Endodermal cell (in vitro differentiated cells): Measurements from ENCODE around the gene MADCAM1. TPM values are rescaled to one million over a fixed set of nuclear protein-coding genes. Genes with fewer than 3 reads are reported as not detected.

Source experiments
- DNase-seq: peaks from one replicate; pipeline ENCODE4 v3.0.0-alpha.2; 2017
- H3K27ac ChIP-seq: 2 replicates; pipeline ENCODE4 v1.5.1; 2013; ENCODE audit warnings: mild to moderate bottlenecking, low read depth, low read length, moderate library complexity
- H3K27me3 ChIP-seq: 2 replicates; pipeline ENCODE4 v1.6.1; 2013; ENCODE audit warnings: mild to moderate bottlenecking, low read length, moderate library complexity; ENCODE audit not compliant: insufficient read depth, control insufficient read depth, poor library complexity, severe bottlenecking
- H3K36me3 ChIP-seq: 2 replicates; pipeline ENCODE4 v1.7.0; 2013; ENCODE audit warnings: mild to moderate bottlenecking, low read length, moderate library complexity; ENCODE audit not compliant: control insufficient read depth, insufficient read depth
- H3K4me1 ChIP-seq: one replicate; pipeline ENCODE4 v1.7.0; 2013; ENCODE audit warnings: low read length; ENCODE audit not compliant: control insufficient read depth, insufficient read depth
- H3K4me3 ChIP-seq: 2 replicates; pipeline ENCODE4 v1.5.1; 2013; ENCODE audit warnings: mild to moderate bottlenecking, low read length, moderate library complexity
- H3K9ac ChIP-seq: 2 replicates; pipeline ENCODE4 v1.6.1; 2013; ENCODE audit warnings: mild to moderate bottlenecking, low read length, moderate library complexity; ENCODE audit not compliant: poor library complexity, severe bottlenecking; ENCODE audit errors: extremely low read depth
- H3K9me3 ChIP-seq: 2 replicates; pipeline ENCODE4 v1.6.1; 2013; ENCODE audit warnings: mild to moderate bottlenecking, low read length, moderate library complexity; ENCODE audit not compliant: control insufficient read depth
- H3K27ac Mint-ChIP-seq: 2 replicates; pipeline ENCODE4 v1.8.0; 2020; ENCODE audit warnings: mixed read lengths
- H3K27me3 Mint-ChIP-seq: 2 replicates; pipeline ENCODE4 v1.8.0; 2021; ENCODE audit warnings: mild to moderate bottlenecking, mixed read lengths; ENCODE audit not compliant: insufficient read depth
- H3K36me3 Mint-ChIP-seq: 2 replicates; pipeline ENCODE4 v1.8.0; 2020; ENCODE audit warnings: low read depth, mixed read lengths
- H3K4me1 Mint-ChIP-seq: 2 replicates; pipeline ENCODE4 v1.8.0; 2020; ENCODE audit warnings: mixed read lengths
- H3K4me3 Mint-ChIP-seq: 2 replicates; pipeline ENCODE4 v1.8.0; 2020; ENCODE audit warnings: mild to moderate bottlenecking, moderate library complexity, mixed read lengths
- H3K9me3 Mint-ChIP-seq: 2 replicates; pipeline ENCODE4 v1.8.0; 2020; ENCODE audit warnings: mild to moderate bottlenecking, mixed read lengths
- WGBS, 2 experiments: methylation state at CpG; one replicate each; pipeline versions ENCODE4 v1.1.5 to v1.1.7; 2013; ENCODE audit warnings: missing lambda C conversion rate in 2 of 2, mixed read lengths in 1 of 2; ENCODE audit not compliant: insufficient coverage in 1 of 2, insufficient read length in 1 of 2; 5-methylcytosine and 5-hydroxymethylcytosine counted together
- total RNA-seq, 2 donors: library from RNA; stranded (reverse); fragmentation: NEBNext Ultra II Directional in 1 of 2; extraction: Animal tissue kit (Norgen Biotek cat#: 25700) in 1 of 2; gene quantifications; 2 replicates in 1 of 2; 3 replicates in 1 of 2; pipeline ENCODE4 v1.2.1, GENCODE V29; 2021
- TF ChIP-seq, protein P1 (sequence below): fragments of 200-600 bp; sonication (generic); conservative IDR thresholded peaks from 2 replicates; pipeline ENCODE4 v1.5.0; 2021; ENCODE audit warnings: antibody characterized with exemption, mild to moderate bottlenecking

Gene MADCAM1
- total RNA-seq, 2 donors from 2014 or later, result 0.46 to 1.5 TPM

DNA sequence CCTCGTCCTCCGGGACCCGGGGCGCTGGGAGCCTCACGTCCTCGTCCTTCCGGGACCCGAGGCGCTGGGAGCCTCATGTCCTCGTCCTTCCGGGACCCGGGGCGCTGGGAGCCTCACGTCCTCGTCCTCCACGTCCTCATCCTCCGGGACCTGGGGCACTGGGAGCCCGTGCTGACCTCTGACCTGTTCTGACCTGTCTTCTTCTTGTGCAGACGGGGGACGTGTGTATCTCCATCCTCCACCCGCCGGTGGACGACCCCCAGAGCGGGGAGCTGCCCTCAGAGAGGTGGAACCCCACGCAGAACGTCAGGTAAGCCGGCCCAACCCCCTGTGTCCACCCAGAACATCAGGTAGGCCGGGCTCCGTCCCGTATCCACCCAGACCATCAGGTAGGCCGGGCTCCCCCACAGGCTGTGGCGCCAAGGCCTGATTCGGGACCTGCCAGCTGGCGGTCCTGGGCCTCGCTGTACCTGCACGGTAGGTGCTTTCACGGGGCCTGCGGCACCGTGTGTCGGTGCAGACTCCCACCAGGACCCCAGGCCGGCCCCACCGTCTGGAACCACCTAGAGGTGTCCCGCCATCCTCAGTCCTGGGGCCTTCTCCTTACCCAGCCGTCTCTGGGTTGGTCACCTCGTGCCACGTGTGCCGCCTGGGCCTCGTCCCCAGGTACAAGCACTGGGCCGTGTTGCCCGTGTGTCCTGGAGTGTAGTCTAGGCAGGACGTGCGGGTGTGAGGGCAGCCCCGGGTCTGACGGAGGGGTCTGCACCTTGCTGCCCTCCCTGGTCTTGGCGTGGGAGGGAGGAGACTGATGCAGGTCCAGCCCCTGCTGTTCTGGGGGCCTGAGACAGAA lies 40.0 kb downstream of the MADCAM1 start:
- H3K4me1 Mint-ChIP-seq, result peaks cover 2% of the 10 kb centered on the region
- no peak overlapping the region for H3K4me3 ChIP-seq
- TF ChIP-seq, protein P1, sequence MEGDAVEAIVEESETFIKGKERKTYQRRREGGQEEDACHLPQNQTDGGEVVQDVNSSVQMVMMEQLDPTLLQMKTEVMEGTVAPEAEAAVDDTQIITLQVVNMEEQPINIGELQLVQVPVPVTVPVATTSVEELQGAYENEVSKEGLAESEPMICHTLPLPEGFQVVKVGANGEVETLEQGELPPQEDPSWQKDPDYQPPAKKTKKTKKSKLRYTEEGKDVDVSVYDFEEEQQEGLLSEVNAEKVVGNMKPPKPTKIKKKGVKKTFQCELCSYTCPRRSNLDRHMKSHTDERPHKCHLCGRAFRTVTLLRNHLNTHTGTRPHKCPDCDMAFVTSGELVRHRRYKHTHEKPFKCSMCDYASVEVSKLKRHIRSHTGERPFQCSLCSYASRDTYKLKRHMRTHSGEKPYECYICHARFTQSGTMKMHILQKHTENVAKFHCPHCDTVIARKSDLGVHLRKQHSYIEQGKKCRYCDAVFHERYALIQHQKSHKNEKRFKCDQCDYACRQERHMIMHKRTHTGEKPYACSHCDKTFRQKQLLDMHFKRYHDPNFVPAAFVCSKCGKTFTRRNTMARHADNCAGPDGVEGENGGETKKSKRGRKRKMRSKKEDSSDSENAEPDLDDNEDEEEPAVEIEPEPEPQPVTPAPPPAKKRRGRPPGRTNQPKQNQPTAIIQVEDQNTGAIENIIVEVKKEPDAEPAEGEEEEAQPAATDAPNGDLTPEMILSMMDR, result no peak
- H3K36me3 ChIP-seq, result peaks cover 29% of the 10 kb centered on the region
- no peak overlapping the region for H3K27ac Mint-ChIP-seq
- H3K27ac ChIP-seq, result no peak overlapping the region
- peaks cover 17% of the 10 kb centered on the region for H3K36me3 Mint-ChIP-seq
- no peak overlapping the region for H3K4me3 Mint-ChIP-seq
- 95 to 96% methylated on average over 45 to 55 of the region's 55 CpGs for WGBS, 2 experiments
- no peaks in the 10 kb centered on the region for H3K9me3 ChIP-seq
- H3K27me3 ChIP-seq, result no peaks in the 10 kb centered on the region
- H3K4me1 ChIP-seq, result peaks cover 6% of the 10 kb centered on the region
- no peak for DNase-seq
- no peak overlapping the region for H3K9ac ChIP-seq
- H3K9me3 Mint-ChIP-seq, result no peaks in the 10 kb centered on the region
- H3K27me3 Mint-ChIP-seq, result no peaks in the 10 kb centered on the region

DNA sequence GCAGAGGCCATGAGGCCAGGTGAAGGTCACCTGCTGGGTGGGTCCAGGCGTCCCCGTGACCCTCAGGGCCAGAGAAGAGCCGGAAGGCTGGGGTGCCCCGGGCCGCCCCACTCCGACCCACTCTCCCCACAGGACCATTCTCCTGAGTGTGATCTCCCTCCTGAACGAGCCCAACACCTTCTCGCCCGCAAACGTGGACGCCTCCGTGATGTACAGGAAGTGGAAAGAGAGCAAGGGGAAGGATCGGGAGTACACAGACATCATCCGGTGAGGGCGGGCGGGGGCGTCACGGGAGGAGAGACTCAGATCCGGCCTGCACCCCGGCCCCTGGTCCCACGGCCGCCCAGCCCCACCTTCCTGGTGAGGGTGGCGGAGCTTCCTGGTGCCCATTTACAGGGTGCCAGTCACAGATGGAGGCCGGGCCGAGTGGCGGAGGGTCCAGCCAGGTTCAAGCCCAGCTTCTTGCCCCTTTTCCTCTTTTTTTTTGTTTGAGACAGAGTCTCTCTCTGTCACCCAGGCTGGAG lies 40.7 kb downstream of the MADCAM1 start:
- no peak overlapping the region for H3K27ac Mint-ChIP-seq
- TF ChIP-seq, protein P1, result no peak

DNA sequence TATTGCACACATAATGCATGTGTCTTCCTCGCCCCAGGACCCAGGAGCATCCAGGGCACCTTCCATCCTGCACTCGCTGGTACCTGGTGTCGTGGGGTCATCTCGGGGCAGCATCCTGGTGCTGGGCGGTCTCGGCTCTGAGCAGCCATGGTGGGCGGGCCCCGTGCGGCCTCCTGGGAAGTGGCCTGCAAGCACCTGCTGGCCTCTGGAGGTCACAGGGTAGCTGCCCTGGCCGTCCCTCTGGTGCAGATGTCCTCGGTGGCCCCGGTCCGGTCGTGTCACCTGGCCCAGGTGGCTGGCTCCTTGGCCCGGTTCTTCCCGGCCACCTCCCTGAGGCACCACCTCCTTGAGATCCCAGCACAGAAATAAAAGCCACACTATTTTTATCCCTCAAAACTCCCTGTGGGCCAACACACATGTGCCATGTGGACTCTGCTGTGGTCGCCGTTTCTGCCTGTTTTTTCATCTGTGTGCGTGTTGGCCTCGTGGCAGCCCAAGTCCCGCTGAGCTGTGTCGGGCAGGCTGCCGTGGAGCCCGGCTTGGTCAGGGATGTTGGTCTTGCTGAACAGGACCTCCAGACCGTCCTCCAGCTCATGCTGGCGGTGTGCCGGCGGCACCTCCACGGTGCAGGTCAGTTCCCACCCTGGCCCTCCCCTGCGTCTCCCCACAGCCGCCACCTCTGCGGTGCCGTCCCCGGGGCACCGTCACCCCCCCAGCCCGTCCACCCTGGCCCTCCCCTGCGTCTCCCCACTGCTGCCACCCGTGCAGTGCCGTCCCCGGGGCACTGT lies 42.5 kb downstream of the MADCAM1 start:
- Histone ChIP-seq H3K36me3 (peaks cover 27% of the 10 kb centered on the region), H3K27me3 (no peaks in the 10 kb centered on the region), H3K27ac (no peak overlapping the region), H3K9me3 (no peaks in the 10 kb centered on the region), H3K4me3 (no peak overlapping the region), H3K4me1 (peaks cover 3% of the 10 kb centered on the region), H3K9ac (no peak overlapping the region)
- peaks cover 21% of the 10 kb centered on the region for H3K36me3 Mint-ChIP-seq
- no peaks in the 10 kb centered on the region for H3K27me3 Mint-ChIP-seq
- DNase-seq, result no peak
- no peak overlapping the region for H3K27ac Mint-ChIP-seq
- WGBS, 2 experiments, result 95 to 96% methylated on average over 25 to 40 of the region's 40 CpGs
- H3K4me1 Mint-ChIP-seq, result no peaks in the 10 kb centered on the region
- TF ChIP-seq, protein P1, result no peak
- H3K4me3 Mint-ChIP-seq, result no peak overlapping the region
- H3K9me3 Mint-ChIP-seq, result no peaks in the 10 kb centered on the region

More for the DNA sequence above, 40.7 kb downstream of the MADCAM1 start:
- no peak for DNase-seq
- peaks cover 29% of the 10 kb centered on the region for H3K36me3 ChIP-seq
- H3K9ac ChIP-seq, result no peak overlapping the region
- Mint-ChIP-seq H3K27me3 (no peaks in the 10 kb centered on the region), H3K4me3 (no peak overlapping the region), H3K4me1 (peaks cover 2% of the 10 kb centered on the region), H3K36me3 (peaks cover 17% of the 10 kb centered on the region), H3K9me3 (no peaks in the 10 kb centered on the region)
- no peaks in the 10 kb centered on the region for H3K9me3 ChIP-seq
- peaks cover 6% of the 10 kb centered on the region for H3K4me1 ChIP-seq
- no peak overlapping the region for H3K4me3 ChIP-seq
- H3K27me3 ChIP-seq, result no peaks in the 10 kb centered on the region
- WGBS, 2 experiments, result 93 to 96% methylated on average over 20 to 26 of the region's 26 CpGs
- H3K27ac ChIP-seq, result no peak overlapping the region
